Measurements from ENCODE around the gene CITED1. TPM values are rescaled to one million over a fixed set of nuclear protein-coding genes. Genes with fewer than 3 reads are reported as not detected.
A peak's percentile ranks its signal among the peaks of the same experiment; 100 is the strongest.

CITED1 gene
- total and polyA plus RNA-seq, 2 donors (not counting 3 experiments of a cell fraction or from before 2014, with no cell fraction given) = not detected

DNA sequence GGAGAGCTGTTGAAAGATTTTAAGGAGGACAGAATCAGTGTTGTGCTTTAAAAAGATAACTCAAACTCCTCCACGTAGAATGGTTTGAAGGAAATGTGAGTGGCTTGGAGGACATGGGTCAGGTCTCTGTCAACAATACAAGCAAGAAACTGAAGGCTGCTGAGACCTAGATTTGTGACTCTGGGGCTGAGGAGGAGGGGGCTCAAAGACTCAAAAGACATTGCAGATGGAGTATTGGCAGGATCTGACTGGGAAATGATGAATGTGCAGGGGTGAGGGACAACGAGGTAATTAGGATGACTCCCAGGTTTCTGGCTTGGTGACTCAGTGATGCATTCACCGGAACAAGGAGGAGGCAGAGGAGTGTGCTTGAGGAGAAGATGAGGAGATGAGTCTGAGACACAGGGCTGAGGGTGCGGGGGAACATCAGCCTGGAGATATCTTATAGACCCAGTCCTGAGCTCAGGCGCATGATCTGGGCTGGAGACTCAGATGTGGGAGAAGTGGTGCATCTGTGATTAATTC, 25.3 kb downstream of the CITED1 start:
- Histone ChIP-seq H3K9ac (replicated peaks; ENCODE audit: extremely low read depth, insufficient read depth, low read length) (no peak overlapping the region), H3K36me3 (ENCODE audit: control insufficient read depth in 2 of 2, extremely low read depth in 1 of 2, insufficient read depth in 2 of 2, low read length in 2 of 2) (peaks cover 0 to 3% of the 10 kb centered on the region in 2 experiments), H2AFZ (ENCODE audit: low read depth, low read length) (no peak overlapping the region), H3K9me1 (replicated peaks; ENCODE audit: control insufficient read depth, extremely low read depth, insufficient read depth, low read length) (no peaks in the 10 kb centered on the region), H3K9me3 (replicated peaks; ENCODE audit: control insufficient read depth, insufficient read depth, low read length) (no peaks in the 10 kb centered on the region), H3K4me1 (ENCODE audit: control insufficient read depth, extremely low read depth, insufficient read depth, low read length) (peaks cover 6% of the 10 kb centered on the region), H3K4me3 (replicated peaks in 1 of 3; ENCODE audit: insufficient read depth in 1 of 3, low read depth in 1 of 3, low read length in 3 of 3) (no peak overlapping the region), H3K27ac (ENCODE audit: insufficient read depth, low read depth, low read length) (no peak overlapping the region), H3K4me2 (ENCODE audit: insufficient read depth, low read length) (no peak overlapping the region), H4K20me1 (replicated peaks; ENCODE audit: control insufficient read depth, extremely low read depth, insufficient read depth, low read length) (no peaks in the 10 kb centered on the region), H3K79me2 (ENCODE audit: control insufficient read depth, insufficient read depth, low read length) (peaks cover 17% of the 10 kb centered on the region), H3K27me3 (ENCODE audit: control insufficient read depth in 2 of 2, insufficient read depth in 2 of 2, low read length in 2 of 2) (peaks cover 0 to 2% of the 10 kb centered on the region in 2 experiments)
- dilution Hi-C loops (cut with MboI; ENCODE audit: extremely low pct_ligation_motif_present, low sequenced_read_pairs) (no loop called here), intact Hi-C loops (cut with micrococcal nuclease) (no loop called here)
- no peak for DNase-seq (ENCODE audit: low read depth, low spot score)
- peak; percentile 4 for TF ChIP-seq FOS (IDR thresholded peaks at IDR 0.05; ENCODE audit: borderline replicate concordance, insufficient read depth, low read length)
- no peak for TF ChIP-seq JUN (IDR thresholded peaks at IDR 0.05; ENCODE audit: borderline replicate concordance, insufficient read depth, insufficient read length, low read depth)
- TF ChIP-seq EZH2 (IDR thresholded peaks at IDR 0.05; ENCODE audit: borderline replicate concordance, low read depth, low read length, severe bottlenecking) = no peak
- ChIA-PET POLR2A (no interaction called here), CTCF (interaction anchor here (1.1 to 2.3 kb wide), 2 partner anchors 18 to 260 kb away, joined by 5 to 7 read pairs; no protein-coding TSS in a partner anchor)
- no peak for FAIRE-seq
- no TSS peak for BruUV-seq (replicated peaks)

DNA sequence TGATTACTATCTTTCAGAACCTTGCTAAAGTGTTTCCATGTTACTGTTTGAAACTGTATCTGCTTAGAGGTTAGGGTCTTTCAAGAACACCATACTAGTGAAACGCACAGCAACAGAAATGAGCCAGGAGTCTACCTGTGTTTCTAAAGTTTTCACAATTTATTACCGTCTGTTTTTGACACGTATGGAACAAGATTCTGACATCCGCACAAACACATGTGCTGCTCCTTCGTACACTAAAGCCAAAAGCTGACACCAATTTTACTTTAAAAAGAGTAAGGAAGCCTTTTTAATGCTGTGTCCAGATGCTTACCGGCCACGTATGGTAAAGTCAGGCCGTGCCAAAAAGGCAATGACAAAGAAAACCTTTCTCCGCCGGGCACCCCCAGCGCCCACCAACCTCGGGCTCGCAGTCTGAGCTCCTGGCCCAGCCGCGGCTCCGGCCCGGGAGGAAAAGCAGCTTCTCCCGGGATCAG, 29.2 kb downstream of the CITED1 start:
- Histone ChIP-seq H3K4me1 (ENCODE audit: control insufficient read depth, extremely low read depth, insufficient read depth, low read length) (peaks cover 39% of the 10 kb centered on the region), H3K9me3 (replicated peaks; ENCODE audit: control insufficient read depth, insufficient read depth, low read length) (no peaks in the 10 kb centered on the region), H2AFZ (ENCODE audit: low read depth, low read length) (no peak overlapping the region), H3K27ac (ENCODE audit: insufficient read depth, low read depth, low read length) (peak overlapping the region; percentile 60), H3K4me2 (ENCODE audit: insufficient read depth, low read length) (peak overlapping the region; percentile 88), H3K36me3 (ENCODE audit: control insufficient read depth in 2 of 2, extremely low read depth in 1 of 2, insufficient read depth in 2 of 2, low read length in 2 of 2) (peaks cover 9 to 16% of the 10 kb centered on the region in 2 experiments), H3K27me3 (ENCODE audit: control insufficient read depth in 2 of 2, insufficient read depth in 2 of 2, low read length in 2 of 2) (peaks cover 0 to 2% of the 10 kb centered on the region in 2 experiments), H3K4me3 (replicated peaks in 1 of 3; ENCODE audit: insufficient read depth in 1 of 3, low read depth in 1 of 3, low read length in 3 of 3) (peak overlapping the region; percentile 56 to 97 (median 82)), H3K9me1 (replicated peaks; ENCODE audit: control insufficient read depth, extremely low read depth, insufficient read depth, low read length) (no peaks in the 10 kb centered on the region), H4K20me1 (replicated peaks; ENCODE audit: control insufficient read depth, extremely low read depth, insufficient read depth, low read length) (no peaks in the 10 kb centered on the region), H3K9ac (replicated peaks; ENCODE audit: extremely low read depth, insufficient read depth, low read length) (peak overlapping the region; percentile 87), H3K79me2 (ENCODE audit: control insufficient read depth, insufficient read depth, low read length) (peaks cover 43% of the 10 kb centered on the region)
- intact Hi-C loops (cut with micrococcal nuclease) (loop anchor here (2.0 to 5.0 kb wide), 3 partner anchors 30 to 39 kb away; partner anchors contain the start of gene ERCC6L), dilution Hi-C loops (cut with MboI; ENCODE audit: extremely low pct_ligation_motif_present, low sequenced_read_pairs) (no loop called here)
- ChIA-PET POLR2A (interaction anchor here (1.1 to 1.4 kb wide), 6 partner anchors 8 to 95 kb away, joined by 5 to 14 read pairs (median 8); partner anchors contain the start of gene PIN4), CTCF (interaction anchor here (0.8 to 2.7 kb wide), 11 partner anchors 8 to 295 kb away, joined by 3 to 41 read pairs (median 6); partner anchors contain the start of gene CITED1)
- peak; percentile 22 for DNase-seq (ENCODE audit: low read depth, low spot score)
- BruUV-seq (replicated peaks) = TSS peak; percentile 58
- TF ChIP-seq GATA2 (IDR thresholded peaks at IDR 0.05; ENCODE audit: insufficient read depth, insufficient read length, low read depth, low read length) (no peak), FOS (IDR thresholded peaks at IDR 0.05; ENCODE audit: borderline replicate concordance, insufficient read depth, low read length) (no peak), POLR2A (IDR thresholded peaks at IDR 0.05; ENCODE audit: low read depth, low read length) (no peak), JUN (IDR thresholded peaks at IDR 0.05; ENCODE audit: borderline replicate concordance, insufficient read depth, insufficient read length, low read depth) (no peak), EZH2 (IDR thresholded peaks at IDR 0.05; ENCODE audit: borderline replicate concordance, low read depth, low read length, severe bottlenecking) (no peak), MYC (IDR thresholded peaks at IDR 0.05; ENCODE audit: low read depth, low read length) (no peak), POLR2AphosphoS5 (IDR thresholded peaks at IDR 0.05; ENCODE audit: insufficient read depth, low read depth, low read length) (no peak)
- TF ChIP-seq, protein P1, sequence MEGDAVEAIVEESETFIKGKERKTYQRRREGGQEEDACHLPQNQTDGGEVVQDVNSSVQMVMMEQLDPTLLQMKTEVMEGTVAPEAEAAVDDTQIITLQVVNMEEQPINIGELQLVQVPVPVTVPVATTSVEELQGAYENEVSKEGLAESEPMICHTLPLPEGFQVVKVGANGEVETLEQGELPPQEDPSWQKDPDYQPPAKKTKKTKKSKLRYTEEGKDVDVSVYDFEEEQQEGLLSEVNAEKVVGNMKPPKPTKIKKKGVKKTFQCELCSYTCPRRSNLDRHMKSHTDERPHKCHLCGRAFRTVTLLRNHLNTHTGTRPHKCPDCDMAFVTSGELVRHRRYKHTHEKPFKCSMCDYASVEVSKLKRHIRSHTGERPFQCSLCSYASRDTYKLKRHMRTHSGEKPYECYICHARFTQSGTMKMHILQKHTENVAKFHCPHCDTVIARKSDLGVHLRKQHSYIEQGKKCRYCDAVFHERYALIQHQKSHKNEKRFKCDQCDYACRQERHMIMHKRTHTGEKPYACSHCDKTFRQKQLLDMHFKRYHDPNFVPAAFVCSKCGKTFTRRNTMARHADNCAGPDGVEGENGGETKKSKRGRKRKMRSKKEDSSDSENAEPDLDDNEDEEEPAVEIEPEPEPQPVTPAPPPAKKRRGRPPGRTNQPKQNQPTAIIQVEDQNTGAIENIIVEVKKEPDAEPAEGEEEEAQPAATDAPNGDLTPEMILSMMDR (IDR thresholded peaks at IDR 0.05; ENCODE audit: extremely low read depth in 1 of 2, insufficient read depth in 1 of 2, low read depth in 1 of 2, low read length in 2 of 2) = no peak
- TF ChIP-seq, protein P2, sequence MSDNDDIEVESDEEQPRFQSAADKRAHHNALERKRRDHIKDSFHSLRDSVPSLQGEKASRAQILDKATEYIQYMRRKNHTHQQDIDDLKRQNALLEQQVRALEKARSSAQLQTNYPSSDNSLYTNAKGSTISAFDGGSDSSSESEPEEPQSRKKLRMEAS (IDR thresholded peaks at IDR 0.05; ENCODE audit: insufficient read depth, insufficient read length) = no peak
- no peak for FAIRE-seq
